Testis (tissue), 3 donors: Measurements from ENCODE around the gene CCT2. TPM values are rescaled to one million over a fixed set of nuclear protein-coding genes. Genes with fewer than 3 reads are reported as not detected.
"Not testable (repeated sequence)": the region's sequence is repeated elsewhere in the genome, so short reads cannot be mapped to it uniquely, and the experiment has no call there.

ENCODE experiments used
- DNase-seq: peaks from one replicate; pipeline ENCODE4 v3.0.0-alpha.2; 2019
- H3K27ac ChIP-seq, 2 donors: fragments of 200-600 bp; sonication (generic); one replicate each; pipeline ENCODE4 v1.5.1; 2019
- H3K27me3 ChIP-seq: fragments of 200-600 bp; sonication (generic); one replicate; pipeline ENCODE4 v1.5.1; 2019
- H3K36me3 ChIP-seq: fragments of 200-600 bp; sonication (generic); one replicate; pipeline ENCODE4 v1.5.1; 2017; ENCODE audit warnings: low read depth; ENCODE audit errors: missing control alignments
- H3K4me1 ChIP-seq: fragments of 200-600 bp; sonication (generic); one replicate; pipeline ENCODE4 v1.5.1; 2019
- H3K4me3 ChIP-seq, 2 donors: fragments of 200-600 bp; sonication (generic); one replicate each; pipeline ENCODE4 v1.5.1; 2017 to 2019
- H3K9me3 ChIP-seq: fragments of 200-600 bp; sonication (generic); one replicate; pipeline ENCODE4 v1.5.1; 2017
- POLR2A ChIP-seq: fragments of 450-650 bp; IDR thresholded peaks from one replicate; pipeline ENCODE4 v1.6.1; 2017; ENCODE audit warnings: antibody characterized with exemption, mild to moderate bottlenecking, moderate library complexity
- WGBS, 2 donors: methylation state at CpG; one replicate each; pipeline ENCODE4 v1.1.5; 2018; 5-methylcytosine and 5-hydroxymethylcytosine counted together
- intact Hi-C: fragments of 100-400 bp; cut with DNase I; formaldehyde crosslinking; loops from one replicate; pipeline ENCODE4 v1.15.1; 2023; ENCODE audit warnings: low total_unique reads
- polyA plus RNA-seq: library from polyadenylated mRNA; stranded (reverse); fragments of 350-450 nt; fragmentation: Illumina TruSeq; extraction: RNeasy Lipid Tissue Mini Kit (QIAGEN cat#74804); gene quantifications from one replicate; pipeline ENCODE4 v1.2.3, GENCODE V29; 2014; ENCODE audit warnings: low read depth, low replicate concordance; ENCODE audit not compliant: insufficient read depth
- total RNA-seq, 2 donors: library from RNA; depleted of rRNA; stranded (reverse); fragments of >200 nt; gene quantifications; one replicate each; pipeline ENCODE4 v1.2.3, GENCODE V29; 2016
- TF ChIP-seq, protein P1 (sequence below), 3 experiments: fragments of 450-650 bp in 2 of 3; fragments of 200-600 bp in 1 of 3; sonication (generic) in 1 of 3; IDR thresholded peaks; one replicate each; pipeline ENCODE4 v1.5.1; 2016 to 2019; ENCODE audit warnings: antibody characterized with exemption in 3 of 3, mild to moderate bottlenecking in 2 of 3, moderate library complexity in 1 of 3

CCT2 gene
- total and polyA plus RNA-seq, 3 donors from 2014 or later = 213 to 401 (median 248) TPM

DNA sequence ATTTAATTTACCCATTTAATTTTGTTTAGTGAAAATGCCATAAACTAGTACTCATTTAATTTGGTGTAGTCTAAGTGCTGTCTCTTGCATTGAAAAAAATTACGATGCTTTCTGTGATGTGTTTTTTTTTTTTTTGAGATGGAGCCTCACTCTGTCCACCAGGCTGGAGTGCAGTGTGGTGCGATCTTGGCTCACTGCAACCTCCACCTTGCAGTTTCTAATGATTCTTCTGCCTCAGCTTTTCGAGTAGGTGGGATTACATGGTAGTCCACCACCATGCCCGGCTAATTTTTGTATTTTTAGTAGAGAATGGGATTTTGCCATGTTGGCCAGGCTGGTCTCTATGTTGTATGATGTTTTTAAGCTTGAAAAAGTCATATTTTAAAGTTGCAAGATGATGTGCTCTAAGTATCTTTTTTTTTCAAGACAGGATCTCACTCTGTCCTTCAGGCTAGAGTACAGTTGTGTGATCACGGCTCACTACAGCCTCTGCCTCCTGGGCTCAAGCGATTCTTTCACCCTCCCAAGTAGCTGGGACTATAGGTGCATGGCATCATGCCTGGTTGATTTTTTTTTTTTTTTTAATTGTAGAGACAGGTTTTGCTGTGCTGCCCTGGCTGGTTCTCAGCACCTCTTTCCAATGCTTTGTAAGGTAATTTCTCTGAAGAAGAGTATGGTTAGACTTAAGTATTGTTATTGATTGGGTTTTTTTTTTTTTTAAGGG is 16.9 kb downstream of the CCT2 start:
- Histone ChIP-seq H3K4me3 (no peak overlapping the region), H3K27ac (no peak overlapping the region), H3K4me1 (no peaks in the 10 kb centered on the region), H3K27me3 (no peaks in the 10 kb centered on the region), H3K9me3 (no peaks in the 10 kb centered on the region), H3K36me3 (no peaks in the 10 kb centered on the region)
- no peak for DNase-seq
- intact Hi-C loops = no loop called here
- TF ChIP-seq POLR2A = no peak
- TF ChIP-seq, protein P1, sequence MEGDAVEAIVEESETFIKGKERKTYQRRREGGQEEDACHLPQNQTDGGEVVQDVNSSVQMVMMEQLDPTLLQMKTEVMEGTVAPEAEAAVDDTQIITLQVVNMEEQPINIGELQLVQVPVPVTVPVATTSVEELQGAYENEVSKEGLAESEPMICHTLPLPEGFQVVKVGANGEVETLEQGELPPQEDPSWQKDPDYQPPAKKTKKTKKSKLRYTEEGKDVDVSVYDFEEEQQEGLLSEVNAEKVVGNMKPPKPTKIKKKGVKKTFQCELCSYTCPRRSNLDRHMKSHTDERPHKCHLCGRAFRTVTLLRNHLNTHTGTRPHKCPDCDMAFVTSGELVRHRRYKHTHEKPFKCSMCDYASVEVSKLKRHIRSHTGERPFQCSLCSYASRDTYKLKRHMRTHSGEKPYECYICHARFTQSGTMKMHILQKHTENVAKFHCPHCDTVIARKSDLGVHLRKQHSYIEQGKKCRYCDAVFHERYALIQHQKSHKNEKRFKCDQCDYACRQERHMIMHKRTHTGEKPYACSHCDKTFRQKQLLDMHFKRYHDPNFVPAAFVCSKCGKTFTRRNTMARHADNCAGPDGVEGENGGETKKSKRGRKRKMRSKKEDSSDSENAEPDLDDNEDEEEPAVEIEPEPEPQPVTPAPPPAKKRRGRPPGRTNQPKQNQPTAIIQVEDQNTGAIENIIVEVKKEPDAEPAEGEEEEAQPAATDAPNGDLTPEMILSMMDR (IDR thresholded peaks at IDR 0.05) = no peak
- 88 to 91% methylated on average over 6 of the region's 6 CpGs for WGBS, 2 donors

DNA sequence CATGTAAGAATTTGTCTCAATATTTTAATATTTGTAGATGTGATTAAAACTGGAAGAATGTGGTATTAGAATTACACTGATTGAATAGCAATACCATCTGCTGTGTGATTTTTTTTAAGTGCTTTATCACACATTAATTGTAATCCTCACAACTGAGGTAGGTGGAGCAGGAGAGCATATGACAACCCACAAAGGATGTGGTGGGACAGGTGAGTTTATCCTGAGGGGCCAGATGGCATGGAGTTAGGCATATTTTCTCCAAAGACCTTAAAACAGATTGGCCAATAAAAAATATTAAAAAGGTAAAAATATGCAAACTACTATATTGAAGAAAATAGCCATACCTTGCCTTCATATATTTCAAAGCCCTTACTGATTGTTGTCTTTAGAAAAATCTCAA is 17.7 kb downstream of the CCT2 start:
- intact Hi-C loops = no loop called here
- H3K27ac ChIP-seq = no peak overlapping the region
- TF ChIP-seq, protein P1 (IDR thresholded peaks at IDR 0.05) = no peak
- TF ChIP-seq POLR2A = no peak
- H3K9me3 ChIP-seq = no peaks in the 10 kb centered on the region
- no peak overlapping the region for H3K4me3 ChIP-seq
- no peaks in the 10 kb centered on the region for H3K4me1 ChIP-seq
- no peaks in the 10 kb centered on the region for H3K27me3 ChIP-seq
- no peak for DNase-seq
- H3K36me3 ChIP-seq = no peaks in the 10 kb centered on the region

DNA sequence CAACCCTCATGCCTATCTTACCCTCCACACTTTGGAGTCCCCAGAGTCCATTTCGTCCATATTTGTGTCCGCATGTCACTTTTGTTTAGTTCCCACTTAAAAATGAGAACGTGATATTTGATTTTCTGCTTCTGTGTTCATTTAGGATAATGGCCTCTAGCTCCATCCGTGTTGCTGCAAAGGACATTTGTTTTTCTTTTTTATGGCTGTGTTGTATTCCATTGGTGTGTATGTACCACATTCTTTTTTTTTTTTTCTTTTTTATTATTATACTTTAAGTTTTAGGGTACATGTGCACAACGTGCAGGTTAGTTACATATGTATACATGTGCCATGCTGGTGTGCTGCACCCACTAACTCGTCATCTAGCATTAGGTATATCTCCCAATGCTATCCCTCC is 18.3 kb downstream of the CCT2 start:
- H3K36me3 ChIP-seq, H3K4me1 ChIP-seq, intact Hi-C loops, DNase-seq, H3K4me3 ChIP-seq, H3K9me3 ChIP-seq, H3K27ac ChIP-seq, H3K27me3 ChIP-seq: not testable (repeated sequence)
- WGBS, 2 donors = 97 to 98% methylated on average over 6 of the region's 6 CpGs

DNA sequence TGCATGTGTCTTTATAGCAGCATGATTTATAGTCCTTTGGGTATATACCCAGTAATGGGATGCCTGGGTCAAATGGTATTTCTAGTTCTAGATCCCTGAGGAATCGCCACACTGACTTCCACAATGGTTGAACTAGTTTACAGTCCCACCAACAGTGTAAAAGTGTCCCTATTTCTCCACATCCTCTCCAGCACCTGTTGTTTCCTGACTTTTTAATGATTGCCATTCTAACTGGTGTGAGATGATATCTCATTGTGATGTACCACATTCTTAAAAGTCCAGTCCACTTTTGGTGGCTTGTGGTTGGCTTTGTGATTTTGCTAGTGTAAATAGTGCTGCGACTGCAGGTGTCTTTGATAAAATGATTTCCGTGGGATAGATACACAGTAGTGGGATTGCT is 19.0 kb downstream of the CCT2 start:
- DNase-seq, intact Hi-C loops, H3K36me3 ChIP-seq, H3K9me3 ChIP-seq, H3K27ac ChIP-seq, H3K4me3 ChIP-seq, H3K27me3 ChIP-seq, H3K4me1 ChIP-seq: not testable (repeated sequence)
- 79% methylated on average over 2 of the region's 3 CpGs for WGBS, 2 donors

DNA sequence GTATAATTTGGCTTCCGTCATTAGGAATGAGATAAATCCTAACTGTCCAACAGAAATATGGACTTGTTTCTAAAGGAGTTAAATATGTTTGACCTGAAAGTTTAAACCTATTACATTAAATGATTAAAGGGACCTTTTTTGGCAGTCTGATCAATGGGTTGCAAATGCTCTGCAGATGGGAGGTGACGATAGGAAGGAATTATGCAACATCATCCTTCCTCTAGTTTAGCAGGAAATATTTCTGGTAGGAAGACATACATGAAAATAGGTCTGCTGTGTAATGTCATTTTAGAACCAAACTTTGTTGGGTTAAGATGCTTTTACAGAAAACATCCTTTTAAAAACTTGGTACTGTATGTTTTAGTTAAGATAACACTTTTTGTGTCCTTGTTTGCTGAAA is 22.9 kb downstream of the CCT2 start:
- DNase-seq = no peak
- 78 to 81% methylated on average over 2 of the region's 2 CpGs for WGBS, 2 donors

More for the DNA sequence above, 22.9 kb downstream of the CCT2 start:
- Histone ChIP-seq H3K4me1 (no peaks in the 10 kb centered on the region), H3K4me3 (no peak overlapping the region), H3K27ac (no peak overlapping the region), H3K9me3 (no peaks in the 10 kb centered on the region), H3K27me3 (no peaks in the 10 kb centered on the region), H3K36me3 (no peaks in the 10 kb centered on the region)
- TF ChIP-seq POLR2A = no peak
- TF ChIP-seq, protein P1 (IDR thresholded peaks at IDR 0.05) = no peak
- intact Hi-C loops = no loop called here
